Measurements from ENCODE around the gene TASOR2.

DNA sequence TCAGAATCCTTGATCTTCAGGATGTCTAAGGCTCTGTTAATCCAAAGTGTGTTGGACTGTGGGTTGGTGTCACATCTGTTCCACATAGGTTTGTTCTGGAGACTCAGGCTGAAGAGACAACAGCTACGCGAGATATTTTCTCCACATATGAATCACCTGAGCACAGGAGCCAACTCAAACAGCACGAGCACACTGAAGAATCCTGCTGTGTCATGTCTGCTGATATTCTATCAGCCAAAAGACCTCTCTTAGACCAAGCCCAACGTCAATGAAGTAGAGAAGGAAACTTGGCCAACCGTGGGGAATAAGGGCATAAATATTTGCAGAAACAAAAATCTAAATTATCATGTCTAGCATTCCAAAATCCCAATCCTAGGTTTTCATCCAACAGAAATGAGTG is 2.7 kb upstream of the TASOR2 start:
- no peak for TF ChIP-seq CTCF (IDR thresholded peaks at IDR 0.05; ENCODE audit: low read depth, low read length)
- TF ChIP-seq EZH2phosphoT487 (IDR thresholded peaks at IDR 0.05; ENCODE audit: low read depth) = no peak
